ENCODE results near the gene SPAG5. TPM values are rescaled to one million over a fixed set of nuclear protein-coding genes. Genes with fewer than 3 reads are reported as not detected.

SPAG5 gene
- total and polyA plus RNA-seq, 4 donors: 10.6 to 41.8 (median 12.8) TPM

DNA sequence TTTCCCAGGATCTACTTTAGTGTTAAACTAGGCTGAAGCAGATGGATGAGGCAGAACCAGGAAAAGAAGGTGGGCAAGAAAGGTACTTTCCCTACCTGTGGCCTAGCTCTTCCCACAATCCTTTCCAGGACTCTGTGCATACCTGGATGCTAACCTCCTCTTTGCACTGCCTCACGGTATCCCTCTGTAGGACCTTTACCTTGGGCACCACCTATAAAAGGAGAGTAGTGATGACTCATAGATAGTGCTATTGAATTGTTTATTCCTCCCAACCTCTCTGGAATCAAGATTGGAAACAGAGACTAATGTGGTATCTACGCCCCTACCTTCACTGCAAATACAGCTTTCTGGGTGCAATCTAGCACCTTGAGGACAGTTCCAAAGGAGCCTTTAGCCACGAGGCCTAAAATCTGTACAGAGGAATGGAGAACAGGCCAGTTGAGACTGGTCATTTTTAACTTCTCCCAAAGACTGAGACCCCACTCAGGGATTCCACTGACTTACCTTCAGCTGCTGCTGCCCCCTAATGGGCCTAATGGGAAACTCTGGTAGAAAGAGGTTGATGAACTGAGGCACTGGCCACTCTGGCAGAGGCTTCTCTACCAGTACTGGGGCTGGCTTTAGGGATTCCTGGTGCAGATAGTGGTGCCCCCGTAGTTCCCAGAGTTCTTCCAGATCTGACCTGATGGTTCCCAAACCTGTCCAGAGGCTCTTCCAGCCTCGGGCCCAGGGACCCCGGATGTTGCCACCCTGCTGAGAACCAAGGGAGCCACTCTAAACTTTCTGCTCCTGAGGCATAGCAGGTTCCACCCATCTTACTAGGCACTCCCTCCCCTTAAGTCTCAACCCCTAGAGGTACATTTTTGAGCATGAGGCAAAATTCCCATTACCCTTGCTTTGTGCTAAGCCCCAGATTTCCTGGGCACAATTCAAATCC lies 14.4 kb upstream of the SPAG5 start:
- no peaks in the 10 kb centered on the region for H3K27me3 ChIP-seq (ENCODE audit: control insufficient read depth in 4 of 4, insufficient read depth in 4 of 4, low read length in 3 of 4)
- peaks cover 14 to 60% (median 37%) of the 10 kb centered on the region in 4 donors for H3K36me3 ChIP-seq (ENCODE audit: control insufficient read depth in 4 of 4, insufficient read depth in 3 of 4, low read depth in 1 of 4, low read length in 3 of 4)
- no peaks in the 10 kb centered on the region for H3K9me3 ChIP-seq (ENCODE audit: control insufficient read depth in 4 of 4, low read length in 3 of 4)
- H3K4me1 ChIP-seq (ENCODE audit: control insufficient read depth in 4 of 4, insufficient read depth in 4 of 4, low read length in 3 of 4): no peaks in the 10 kb centered on the region
- no peak for TF ChIP-seq JUND (IDR thresholded peaks at IDR 0.05)
- peak in 1 of 2 donors; percentile 10 for TF ChIP-seq RXRA (IDR thresholded peaks at IDR 0.05)
- TF ChIP-seq NR2F2 (IDR thresholded peaks at IDR 0.05): no peak
- TF ChIP-seq, protein P1, sequence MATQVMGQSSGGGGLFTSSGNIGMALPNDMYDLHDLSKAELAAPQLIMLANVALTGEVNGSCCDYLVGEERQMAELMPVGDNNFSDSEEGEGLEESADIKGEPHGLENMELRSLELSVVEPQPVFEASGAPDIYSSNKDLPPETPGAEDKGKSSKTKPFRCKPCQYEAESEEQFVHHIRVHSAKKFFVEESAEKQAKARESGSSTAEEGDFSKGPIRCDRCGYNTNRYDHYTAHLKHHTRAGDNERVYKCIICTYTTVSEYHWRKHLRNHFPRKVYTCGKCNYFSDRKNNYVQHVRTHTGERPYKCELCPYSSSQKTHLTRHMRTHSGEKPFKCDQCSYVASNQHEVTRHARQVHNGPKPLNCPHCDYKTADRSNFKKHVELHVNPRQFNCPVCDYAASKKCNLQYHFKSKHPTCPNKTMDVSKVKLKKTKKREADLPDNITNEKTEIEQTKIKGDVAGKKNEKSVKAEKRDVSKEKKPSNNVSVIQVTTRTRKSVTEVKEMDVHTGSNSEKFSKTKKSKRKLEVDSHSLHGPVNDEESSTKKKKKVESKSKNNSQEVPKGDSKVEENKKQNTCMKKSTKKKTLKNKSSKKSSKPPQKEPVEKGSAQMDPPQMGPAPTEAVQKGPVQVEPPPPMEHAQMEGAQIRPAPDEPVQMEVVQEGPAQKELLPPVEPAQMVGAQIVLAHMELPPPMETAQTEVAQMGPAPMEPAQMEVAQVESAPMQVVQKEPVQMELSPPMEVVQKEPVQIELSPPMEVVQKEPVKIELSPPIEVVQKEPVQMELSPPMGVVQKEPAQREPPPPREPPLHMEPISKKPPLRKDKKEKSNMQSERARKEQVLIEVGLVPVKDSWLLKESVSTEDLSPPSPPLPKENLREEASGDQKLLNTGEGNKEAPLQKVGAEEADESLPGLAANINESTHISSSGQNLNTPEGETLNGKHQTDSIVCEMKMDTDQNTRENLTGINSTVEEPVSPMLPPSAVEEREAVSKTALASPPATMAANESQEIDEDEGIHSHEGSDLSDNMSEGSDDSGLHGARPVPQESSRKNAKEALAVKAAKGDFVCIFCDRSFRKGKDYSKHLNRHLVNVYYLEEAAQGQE (IDR thresholded peaks at IDR 0.05): no peak
- TF ChIP-seq, protein P2, sequence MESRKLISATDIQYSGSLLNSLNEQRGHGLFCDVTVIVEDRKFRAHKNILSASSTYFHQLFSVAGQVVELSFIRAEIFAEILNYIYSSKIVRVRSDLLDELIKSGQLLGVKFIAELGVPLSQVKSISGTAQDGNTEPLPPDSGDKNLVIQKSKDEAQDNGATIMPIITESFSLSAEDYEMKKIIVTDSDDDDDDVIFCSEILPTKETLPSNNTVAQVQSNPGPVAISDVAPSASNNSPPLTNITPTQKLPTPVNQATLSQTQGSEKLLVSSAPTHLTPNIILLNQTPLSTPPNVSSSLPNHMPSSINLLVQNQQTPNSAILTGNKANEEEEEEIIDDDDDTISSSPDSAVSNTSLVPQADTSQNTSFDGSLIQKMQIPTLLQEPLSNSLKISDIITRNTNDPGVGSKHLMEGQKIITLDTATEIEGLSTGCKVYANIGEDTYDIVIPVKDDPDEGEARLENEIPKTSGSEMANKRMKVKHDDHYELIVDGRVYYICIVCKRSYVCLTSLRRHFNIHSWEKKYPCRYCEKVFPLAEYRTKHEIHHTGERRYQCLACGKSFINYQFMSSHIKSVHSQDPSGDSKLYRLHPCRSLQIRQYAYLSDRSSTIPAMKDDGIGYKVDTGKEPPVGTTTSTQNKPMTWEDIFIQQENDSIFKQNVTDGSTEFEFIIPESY (IDR thresholded peaks at IDR 0.05): no peak
- TF ChIP-seq, protein P3, sequence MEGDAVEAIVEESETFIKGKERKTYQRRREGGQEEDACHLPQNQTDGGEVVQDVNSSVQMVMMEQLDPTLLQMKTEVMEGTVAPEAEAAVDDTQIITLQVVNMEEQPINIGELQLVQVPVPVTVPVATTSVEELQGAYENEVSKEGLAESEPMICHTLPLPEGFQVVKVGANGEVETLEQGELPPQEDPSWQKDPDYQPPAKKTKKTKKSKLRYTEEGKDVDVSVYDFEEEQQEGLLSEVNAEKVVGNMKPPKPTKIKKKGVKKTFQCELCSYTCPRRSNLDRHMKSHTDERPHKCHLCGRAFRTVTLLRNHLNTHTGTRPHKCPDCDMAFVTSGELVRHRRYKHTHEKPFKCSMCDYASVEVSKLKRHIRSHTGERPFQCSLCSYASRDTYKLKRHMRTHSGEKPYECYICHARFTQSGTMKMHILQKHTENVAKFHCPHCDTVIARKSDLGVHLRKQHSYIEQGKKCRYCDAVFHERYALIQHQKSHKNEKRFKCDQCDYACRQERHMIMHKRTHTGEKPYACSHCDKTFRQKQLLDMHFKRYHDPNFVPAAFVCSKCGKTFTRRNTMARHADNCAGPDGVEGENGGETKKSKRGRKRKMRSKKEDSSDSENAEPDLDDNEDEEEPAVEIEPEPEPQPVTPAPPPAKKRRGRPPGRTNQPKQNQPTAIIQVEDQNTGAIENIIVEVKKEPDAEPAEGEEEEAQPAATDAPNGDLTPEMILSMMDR (IDR thresholded peaks at IDR 0.05; ENCODE audit: low read depth, low read length, missing input control): peak; percentile 47
- TF ChIP-seq RAD21 (IDR thresholded peaks at IDR 0.05): peak; percentile 76 to 79
- TF ChIP-seq GABPA (IDR thresholded peaks at IDR 0.05 in 1 of 2, conservative IDR thresholded peaks at IDR 0.05 in 1 of 2): no peak
- H3K9ac ChIP-seq (ENCODE audit: low read depth in 1 of 2, low read length in 2 of 2): no peak overlapping the region
- DNase-seq (ENCODE audit: low spot score): no peak
- H3K27ac ChIP-seq (ENCODE audit: low read depth in 1 of 2, low read length in 2 of 2): no peak overlapping the region
- 82% methylated on average over 6 of the region's 6 CpGs for WGBS
- H3K4me3 ChIP-seq (ENCODE audit: low read depth in 1 of 3, low read length in 3 of 3): no peak overlapping the region

DNA sequence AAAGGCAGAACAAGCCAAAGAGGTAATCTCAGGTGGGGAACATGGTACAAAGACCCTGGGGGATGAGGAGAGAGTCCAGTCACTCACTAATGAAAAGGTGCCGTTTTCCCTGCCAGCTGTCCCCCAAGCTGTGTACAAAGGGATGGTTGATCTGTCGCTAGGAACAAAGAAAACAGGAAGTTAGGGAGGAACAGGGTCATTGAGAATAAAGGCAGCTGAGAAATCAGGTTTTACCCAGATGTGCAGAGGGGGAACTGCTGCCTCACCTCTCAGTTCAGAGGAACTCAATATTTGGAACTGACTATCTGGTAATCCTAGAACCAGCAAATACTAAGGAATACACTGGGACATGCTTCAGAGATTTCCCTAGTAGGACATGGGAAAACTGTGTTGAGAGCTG lies 13.7 kb upstream of the SPAG5 start:
- no peaks in the 10 kb centered on the region for H3K4me1 ChIP-seq (ENCODE audit: control insufficient read depth in 4 of 4, insufficient read depth in 4 of 4, low read length in 3 of 4)
- H3K27ac ChIP-seq (ENCODE audit: low read depth in 1 of 2, low read length in 2 of 2): no peak overlapping the region
- WGBS: 56% methylated on average over 2 of the region's 2 CpGs
- no peaks in the 10 kb centered on the region for H3K9me3 ChIP-seq (ENCODE audit: control insufficient read depth in 4 of 4, low read length in 3 of 4)
- H3K9ac ChIP-seq (ENCODE audit: low read depth in 1 of 2, low read length in 2 of 2): no peak overlapping the region
- DNase-seq (ENCODE audit: low spot score): no peak
- no peak overlapping the region for H3K4me3 ChIP-seq (ENCODE audit: low read depth in 1 of 3, low read length in 3 of 3)
- TF ChIP-seq, protein P3 (IDR thresholded peaks at IDR 0.05; ENCODE audit: low read depth, low read length, missing input control): no peak
- TF ChIP-seq EGR1 (IDR thresholded peaks at IDR 0.05; ENCODE audit: low read depth in 2 of 2): no peak
- TF ChIP-seq, protein P4, sequence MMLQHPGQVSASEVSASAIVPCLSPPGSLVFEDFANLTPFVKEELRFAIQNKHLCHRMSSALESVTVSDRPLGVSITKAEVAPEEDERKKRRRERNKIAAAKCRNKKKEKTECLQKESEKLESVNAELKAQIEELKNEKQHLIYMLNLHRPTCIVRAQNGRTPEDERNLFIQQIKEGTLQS (IDR thresholded peaks at IDR 0.05): no peak
- TF ChIP-seq, protein P2 (IDR thresholded peaks at IDR 0.05): no peak
- TF ChIP-seq FOXA2 (IDR thresholded peaks at IDR 0.05): no peak
- TF ChIP-seq, protein P5, sequence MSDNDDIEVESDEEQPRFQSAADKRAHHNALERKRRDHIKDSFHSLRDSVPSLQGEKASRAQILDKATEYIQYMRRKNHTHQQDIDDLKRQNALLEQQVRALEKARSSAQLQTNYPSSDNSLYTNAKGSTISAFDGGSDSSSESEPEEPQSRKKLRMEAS (IDR thresholded peaks at IDR 0.05): no peak
- no peak for TF ChIP-seq FOXA1 (IDR thresholded peaks at IDR 0.05)
- no peak for TF ChIP-seq JUND (IDR thresholded peaks at IDR 0.05)
- H3K27me3 ChIP-seq (ENCODE audit: control insufficient read depth in 4 of 4, insufficient read depth in 4 of 4, low read length in 3 of 4): no peaks in the 10 kb centered on the region
- peaks cover 14 to 56% (median 37%) of the 10 kb centered on the region in 4 donors for H3K36me3 ChIP-seq (ENCODE audit: control insufficient read depth in 4 of 4, insufficient read depth in 3 of 4, low read depth in 1 of 4, low read length in 3 of 4)

All from liver (tissue), 9 donors.